ENCODE measurements around the gene RSPRY1.

The RSPRY1 gene

DNA sequence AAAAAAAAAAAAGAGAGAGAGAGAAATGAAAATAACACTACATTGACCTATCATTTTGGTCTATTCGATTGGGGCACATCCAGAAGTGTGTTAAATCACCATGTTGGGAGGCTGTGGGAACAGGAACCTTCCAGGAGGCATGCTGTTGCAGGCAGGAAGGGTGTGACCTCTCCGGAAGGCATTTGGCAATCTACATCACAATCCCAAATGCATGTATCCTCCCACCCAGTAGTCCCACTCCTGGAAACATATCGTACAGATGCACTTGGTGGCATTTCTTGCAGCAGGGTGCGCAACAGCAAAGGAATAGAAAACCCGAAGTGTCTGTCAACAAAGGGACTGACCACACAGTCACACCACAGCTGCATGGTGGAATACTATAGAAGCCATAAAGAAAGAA, 90.5 kb downstream of the RSPRY1 start:
- no peak for DNase-seq

DNA sequence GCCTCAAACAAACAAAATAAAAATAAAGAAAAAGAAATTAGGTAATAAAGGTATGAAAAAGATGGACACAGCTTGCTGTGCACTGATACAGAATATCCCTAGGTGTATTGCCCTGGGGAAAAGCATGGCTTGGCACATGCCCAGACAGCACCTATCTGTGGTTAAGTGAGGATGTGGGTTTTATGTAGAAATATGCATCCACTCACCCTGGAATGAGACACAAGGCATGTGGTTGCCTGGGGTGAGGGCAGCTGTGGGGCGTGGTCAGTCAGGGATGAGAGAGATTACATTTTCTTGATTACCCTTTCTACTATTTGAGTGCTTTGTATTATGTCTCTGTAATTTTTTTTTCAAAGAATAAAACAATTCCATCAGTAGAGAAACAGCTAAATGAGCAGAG, 91.5 kb downstream of the RSPRY1 start:
- no peak for DNase-seq

DNA sequence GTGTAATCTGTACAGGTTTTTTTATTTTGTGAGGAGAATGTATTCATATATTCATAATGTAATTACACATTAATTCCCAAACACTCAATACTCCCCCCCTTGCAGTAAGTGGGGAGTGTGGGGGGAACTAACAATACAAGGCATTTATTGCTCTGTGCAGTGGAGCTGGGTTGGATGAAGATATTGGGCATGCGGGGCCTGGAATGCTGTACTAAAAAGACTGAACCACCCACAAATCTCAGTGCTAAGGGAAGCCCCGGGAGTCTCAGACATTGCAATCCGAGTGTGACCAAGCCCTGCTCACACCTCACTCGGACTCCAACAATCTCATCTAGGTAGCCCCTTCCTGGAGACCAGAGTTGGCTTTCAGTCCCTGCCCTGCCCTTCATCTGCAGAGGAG, 92.4 kb downstream of the RSPRY1 start:
- no peak for DNase-seq

DNA sequence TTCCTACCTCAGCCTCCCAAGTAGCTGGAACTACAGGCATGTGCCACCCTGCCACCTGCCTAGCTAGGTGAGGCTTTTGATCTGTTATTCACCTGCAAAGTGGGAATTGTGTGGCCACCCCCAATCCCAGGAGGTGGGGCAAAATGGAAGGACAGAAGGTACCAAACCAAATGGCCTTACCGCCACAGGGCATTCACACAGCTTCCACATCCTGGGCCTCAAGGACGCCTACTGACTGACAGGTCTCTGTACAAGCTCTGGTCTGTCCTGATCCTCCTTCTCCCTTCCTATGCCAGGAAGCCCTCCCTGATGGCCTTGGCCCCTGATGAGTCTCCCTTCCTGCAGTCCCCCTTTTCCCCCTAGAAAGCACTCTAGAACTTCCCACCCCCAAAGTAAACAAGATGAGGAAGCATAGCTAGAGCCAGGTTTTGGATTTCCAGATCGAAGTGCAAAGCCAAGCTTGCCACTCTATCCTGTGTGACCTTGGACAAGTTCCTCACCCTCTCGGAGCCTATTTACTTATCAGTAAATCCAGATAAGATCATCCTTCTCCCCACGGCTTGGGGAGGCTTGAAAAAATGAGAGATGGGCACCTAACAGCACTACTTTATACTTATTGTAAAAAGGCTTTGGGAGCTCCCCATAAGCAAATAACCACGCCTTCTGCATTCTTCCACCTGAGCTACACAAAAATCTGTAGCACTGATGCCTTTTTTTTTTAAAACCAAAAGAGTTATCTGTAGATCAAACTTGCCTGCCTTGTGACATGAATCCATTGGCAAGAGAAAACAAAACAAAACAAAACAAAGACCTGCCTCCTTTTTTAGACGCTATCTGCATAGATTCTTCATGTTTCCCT, 93.9 kb downstream of the RSPRY1 start:
- DNase-seq = no peak

DNA sequence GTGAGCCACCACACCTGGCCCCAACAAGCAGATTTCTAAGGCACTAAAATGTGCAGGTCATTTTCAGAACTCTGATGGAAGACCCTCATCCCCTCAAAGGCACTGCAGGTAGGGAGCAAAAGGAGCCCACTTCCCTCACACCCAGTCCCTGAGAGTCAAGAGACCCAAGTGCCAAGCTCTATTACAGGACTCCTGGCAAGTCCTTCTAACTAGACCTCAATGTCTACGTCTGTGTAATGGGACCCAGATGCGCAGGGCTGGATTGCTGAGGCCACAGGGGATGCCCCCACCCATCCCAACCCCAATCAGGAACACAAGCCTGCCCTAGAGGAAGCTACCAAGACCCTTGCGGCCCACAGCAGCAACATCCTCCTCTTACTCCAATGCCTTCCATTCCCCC, 95.7 kb downstream of the RSPRY1 start:
- DNase-seq = no peak

DNA sequence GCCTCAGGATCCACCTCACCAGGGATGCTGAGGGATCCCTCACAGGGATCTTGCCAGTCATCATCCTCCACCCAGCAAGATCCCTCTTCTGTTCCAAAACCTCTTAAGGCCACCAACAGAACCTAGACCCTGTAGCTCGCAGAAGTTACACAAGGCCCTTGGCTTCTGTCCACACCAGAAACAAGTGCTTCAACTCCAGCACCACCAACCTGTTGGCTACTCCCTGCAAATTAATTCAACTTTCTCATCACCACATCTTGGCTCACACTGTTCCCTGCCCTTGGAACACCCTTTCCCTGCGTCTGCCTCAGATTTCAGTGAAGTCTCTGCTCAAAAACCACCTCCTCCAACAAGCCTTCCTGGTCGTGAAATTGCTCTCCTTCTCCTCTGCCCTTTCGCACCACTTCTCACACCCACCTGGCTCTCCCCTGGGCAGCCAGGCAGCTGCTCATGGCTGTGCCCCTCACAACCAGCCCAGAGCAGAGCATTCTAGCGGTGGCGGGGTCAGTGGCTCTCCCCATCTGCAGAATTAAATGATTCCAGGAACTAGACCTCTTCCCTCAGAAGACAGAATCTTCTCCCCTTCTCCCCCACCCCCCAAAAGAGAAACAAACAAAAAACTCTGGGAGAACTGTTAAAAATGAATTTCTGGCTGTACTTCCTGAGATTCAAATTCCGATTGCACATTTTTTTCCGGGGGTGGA, 96.5 kb downstream of the RSPRY1 start:
- no peak for DNase-seq

DNA sequence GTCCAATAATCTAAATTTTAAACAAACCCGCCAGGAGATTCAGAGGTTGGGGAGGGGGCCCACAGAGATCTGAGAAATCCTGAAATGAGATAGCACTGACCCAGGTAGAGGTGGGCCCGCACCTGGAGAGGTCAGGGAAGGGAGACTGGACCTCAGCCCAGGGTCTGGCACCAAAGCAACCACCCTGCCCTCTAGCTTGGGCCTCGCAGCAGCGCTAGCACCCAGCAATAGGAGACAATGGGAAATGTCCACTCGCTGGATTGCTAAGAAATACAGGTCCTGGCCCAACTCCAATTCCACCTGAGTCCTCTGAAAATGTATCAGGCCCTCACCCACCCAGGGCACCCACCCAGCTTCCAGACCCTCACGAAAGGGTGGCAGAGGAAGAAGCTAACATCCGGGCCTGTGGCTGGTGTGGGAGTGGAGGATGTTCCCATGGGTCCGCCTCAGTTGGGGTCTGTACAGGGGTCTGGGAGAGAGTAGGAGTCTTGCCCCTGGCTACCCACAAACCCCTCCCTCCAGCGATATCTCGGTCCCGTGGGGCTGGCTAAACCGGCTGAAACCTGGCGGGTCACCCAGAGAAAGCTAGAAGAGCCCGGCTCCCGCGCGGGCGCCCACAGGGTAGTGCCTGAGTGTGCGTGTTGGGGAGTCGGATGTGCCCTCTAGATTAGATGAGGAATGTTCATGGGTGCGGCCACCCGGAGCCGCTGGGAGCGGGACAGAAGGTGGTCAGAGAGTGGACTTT, 97.3 kb downstream of the RSPRY1 start:
- DNase-seq = no peak

DNA sequence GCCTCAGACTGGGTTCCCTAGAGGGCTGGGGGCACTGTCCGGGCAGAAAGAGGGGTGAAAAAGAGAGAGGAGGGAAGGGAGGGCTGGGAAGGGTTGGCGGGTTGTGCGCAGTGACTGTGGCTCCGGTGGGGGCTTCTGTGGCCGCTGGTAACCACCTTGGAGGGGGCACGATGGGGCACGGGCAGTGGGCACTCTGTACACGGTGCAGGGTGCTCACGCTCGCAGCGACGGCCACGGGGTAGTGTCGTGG, 97.8 kb downstream of the RSPRY1 start:
- DNase-seq = no peak

DNA sequence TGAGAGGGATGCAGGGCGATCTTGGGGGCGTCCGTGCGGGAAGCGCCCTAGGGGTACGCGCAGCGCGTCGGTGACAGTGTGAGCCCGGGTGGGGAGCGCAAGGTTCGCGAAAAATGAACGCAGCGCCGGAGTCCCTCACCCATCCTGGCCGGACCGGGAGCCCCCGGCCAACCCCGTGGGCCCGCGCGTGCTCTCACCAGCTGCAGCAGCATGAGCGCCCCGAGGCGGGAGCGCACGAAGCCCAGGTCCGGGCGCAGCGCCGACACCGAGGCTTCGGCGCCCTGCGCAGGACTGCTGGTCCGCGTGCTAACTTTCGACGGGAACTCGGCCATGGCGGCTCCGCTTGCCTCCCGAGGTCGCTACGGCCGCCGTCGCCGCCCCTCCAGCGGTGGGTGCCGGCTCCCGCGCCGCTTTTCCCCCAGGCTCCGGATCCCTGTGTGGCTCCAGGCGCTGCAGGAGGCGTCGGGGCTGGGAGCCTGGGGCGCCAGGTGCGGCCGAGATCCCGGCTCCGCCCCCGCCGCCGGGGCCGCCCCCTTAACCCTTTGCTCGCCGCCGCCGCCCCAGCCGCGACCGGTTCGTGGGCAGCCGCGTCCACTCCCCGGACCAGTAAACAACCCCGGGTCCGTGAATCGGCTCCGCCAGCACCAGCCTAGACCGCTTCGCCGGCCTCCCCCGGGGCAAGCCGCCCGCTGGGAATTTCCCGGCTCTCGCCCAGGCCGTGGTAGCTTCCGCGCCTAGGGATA, 98.3 kb downstream of the RSPRY1 start, which contains the start of gene PLLP:
TSS of gene PLLP (minus strand) at position 464 of the 743 bp plus-strand sequence. CDS start at position 332, 132 bp downstream.
- DNase-seq = peak; percentile 29

DNA sequence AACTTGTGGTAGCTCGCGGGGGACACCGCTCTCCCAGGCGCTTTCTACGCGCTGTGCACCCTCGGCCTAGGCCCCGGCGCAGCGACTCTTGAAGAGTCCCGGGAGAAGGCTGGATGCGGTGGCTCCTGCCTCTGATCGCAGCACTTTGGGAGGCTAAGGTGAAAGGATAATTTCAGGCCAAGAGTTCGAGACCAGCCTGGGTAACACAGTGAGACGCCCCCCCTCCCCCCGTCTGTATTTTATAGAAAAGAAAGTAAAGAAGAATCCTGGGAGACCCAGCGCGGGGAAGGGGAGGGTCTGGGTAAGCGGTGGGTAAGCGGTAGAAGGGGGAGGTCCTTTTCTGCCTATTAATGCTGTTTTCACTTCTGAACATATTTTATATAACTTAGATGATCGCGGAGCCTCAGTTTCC, 98.8 kb downstream of the RSPRY1 start:
- no peak for DNase-seq

DNA sequence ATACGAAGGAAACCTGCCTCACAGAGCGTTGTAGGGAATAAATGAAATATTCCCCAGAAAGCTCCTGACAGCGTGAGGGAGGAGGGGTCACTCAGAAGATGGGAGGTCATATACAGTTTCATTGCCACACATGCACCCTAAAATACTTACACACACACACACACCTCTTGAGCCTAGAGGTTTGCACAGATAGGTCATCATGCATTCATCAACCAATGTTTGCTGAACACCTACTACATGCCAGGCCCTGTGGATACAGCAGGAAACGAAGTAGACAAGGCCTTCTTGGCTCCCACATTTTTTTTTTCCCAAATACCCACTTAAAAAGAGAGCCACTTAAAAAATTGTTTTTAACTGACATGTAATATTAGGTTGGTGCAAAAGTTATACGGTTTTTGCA, 99.2 kb downstream of the RSPRY1 start:
- no peak for DNase-seq

DNA sequence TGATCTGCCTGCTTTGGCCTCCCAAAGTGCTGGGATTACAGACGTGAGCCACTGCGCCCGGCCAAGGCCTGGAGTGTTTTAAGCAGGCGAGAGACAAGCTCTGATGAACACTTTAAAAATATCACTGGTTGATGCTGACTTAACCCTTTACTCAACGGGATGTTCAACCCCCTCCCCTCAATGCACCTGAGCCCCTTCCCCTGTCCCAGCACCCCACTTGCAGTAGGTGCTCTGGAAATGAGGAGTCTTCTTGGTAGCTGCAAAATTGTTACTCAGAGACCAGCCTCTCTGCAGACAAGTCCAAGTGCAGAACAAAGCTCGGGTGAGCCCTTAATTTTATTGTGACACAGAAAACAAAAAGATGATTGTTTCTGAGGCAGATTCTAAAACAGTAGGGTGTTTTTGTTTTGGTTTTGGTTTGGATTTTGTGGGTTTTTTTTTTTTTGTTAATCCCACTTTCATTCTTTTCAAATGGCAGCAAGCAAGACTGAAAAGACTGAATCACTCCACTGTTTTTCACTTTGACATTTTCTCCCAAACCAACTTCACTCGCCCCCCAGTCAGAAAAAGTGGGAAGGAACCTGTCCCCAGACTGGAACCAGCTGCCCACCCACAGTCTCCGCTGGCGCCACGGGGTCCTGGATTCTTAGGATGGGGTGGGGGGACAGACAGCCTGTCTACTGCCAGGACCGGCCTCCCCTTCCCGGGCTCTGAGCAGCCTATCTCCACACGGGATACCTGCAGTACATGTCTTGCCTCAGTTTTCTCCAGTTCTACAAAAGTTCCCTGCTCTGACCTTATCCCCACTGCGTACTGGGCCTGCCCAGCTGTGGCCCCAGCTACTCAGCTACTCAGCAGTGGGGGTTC, 103.5 kb downstream of the RSPRY1 start:
- DNase-seq = no peak
